AG09319 (cell line): ENCODE measurements around the gene FGGY.
A peak's percentile ranks its signal among the peaks of the same experiment; 100 is the strongest.

Experiments used
- DNase-seq: peaks from one replicate; pipeline ENCODE4 v3.0.0-alpha.2; 2010; ENCODE audit warnings: low read depth; ENCODE audit errors: extremely low read depth
- TF ChIP-seq, protein P1 (sequence below): IDR thresholded peaks from 2 replicates; pipeline ENCODE4 v1.5.1; 2011; ENCODE audit warnings: low read depth, mild to moderate bottlenecking, inconsistent platforms, low read length, moderate library complexity

The FGGY gene

GRCh38 chr1:59389847-59390246 is 93.0 kb downstream of the FGGY start:
- no peak for DNase-seq

GRCh38 chr1:59390307-59390706 is 93.4 kb downstream of the FGGY start:
- TF ChIP-seq, protein P1, sequence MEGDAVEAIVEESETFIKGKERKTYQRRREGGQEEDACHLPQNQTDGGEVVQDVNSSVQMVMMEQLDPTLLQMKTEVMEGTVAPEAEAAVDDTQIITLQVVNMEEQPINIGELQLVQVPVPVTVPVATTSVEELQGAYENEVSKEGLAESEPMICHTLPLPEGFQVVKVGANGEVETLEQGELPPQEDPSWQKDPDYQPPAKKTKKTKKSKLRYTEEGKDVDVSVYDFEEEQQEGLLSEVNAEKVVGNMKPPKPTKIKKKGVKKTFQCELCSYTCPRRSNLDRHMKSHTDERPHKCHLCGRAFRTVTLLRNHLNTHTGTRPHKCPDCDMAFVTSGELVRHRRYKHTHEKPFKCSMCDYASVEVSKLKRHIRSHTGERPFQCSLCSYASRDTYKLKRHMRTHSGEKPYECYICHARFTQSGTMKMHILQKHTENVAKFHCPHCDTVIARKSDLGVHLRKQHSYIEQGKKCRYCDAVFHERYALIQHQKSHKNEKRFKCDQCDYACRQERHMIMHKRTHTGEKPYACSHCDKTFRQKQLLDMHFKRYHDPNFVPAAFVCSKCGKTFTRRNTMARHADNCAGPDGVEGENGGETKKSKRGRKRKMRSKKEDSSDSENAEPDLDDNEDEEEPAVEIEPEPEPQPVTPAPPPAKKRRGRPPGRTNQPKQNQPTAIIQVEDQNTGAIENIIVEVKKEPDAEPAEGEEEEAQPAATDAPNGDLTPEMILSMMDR = no peak
- DNase-seq = no peak

More at GRCh38 chr1:59389847-59390246, 93.0 kb downstream of the FGGY start:
- TF ChIP-seq, protein P1 = no peak

GRCh38 chr1:59391212-59392179 is 94.6 kb downstream of the FGGY start:
- DNase-seq = no peak
- TF ChIP-seq, protein P1 = no peak

- TF ChIP-seq, protein P1 = no peak
- DNase-seq = peak; percentile 63
Observed at GRCh38 chr1:59393211-59394180, 96.6 kb downstream of the FGGY start.

DNA sequence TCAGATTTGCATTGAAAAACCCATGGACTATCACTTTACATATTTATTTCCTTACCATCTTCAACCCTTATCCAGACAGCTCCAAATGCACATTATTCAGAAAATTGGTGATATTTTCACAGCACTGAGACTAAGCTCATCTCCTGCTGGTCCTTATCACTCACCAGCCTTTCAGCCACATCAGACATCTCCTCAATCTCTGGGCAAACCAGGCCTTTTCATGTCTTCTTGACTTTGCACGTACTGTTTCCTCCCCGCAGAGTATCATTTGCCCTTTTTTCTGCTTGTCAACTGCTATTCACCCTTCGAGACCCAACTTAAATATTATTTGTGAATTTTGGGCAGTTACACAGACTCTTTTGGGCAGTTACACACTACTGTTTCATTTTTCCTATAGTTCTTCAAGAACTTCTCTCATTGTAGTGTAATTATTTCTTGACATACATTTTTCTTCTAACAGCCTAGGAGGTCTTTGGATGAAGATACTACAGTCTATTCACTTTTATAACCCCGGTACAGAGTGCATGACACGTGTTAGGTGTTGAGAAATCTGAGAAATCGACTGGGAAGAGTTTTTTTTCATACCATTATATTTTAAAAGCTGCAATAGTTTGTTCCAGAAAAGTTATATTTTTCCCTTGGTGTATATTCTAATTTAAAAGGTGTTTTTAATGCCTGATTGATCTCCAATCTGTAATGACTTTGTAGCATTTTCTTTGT is 98.0 kb downstream of the FGGY start:
- no peak for DNase-seq
- TF ChIP-seq, protein P1 = no peak

GRCh38 chr1:59396387-59396786 is 99.5 kb downstream of the FGGY start:
- TF ChIP-seq, protein P1 = no peak
- DNase-seq = no peak
